Hematopoietic multipotent progenitor cell treated with erythropoietin and hydrocortisone succinate and interleukin-3 and kit ligand, for 17 days (in vitro differentiated cells): ENCODE results near the gene AGBL1.

Experiments used
- DNase-seq: peaks from one replicate; pipeline ENCODE4 v3.0.0-alpha.2; 2015; ENCODE audit warnings: low spot score

Gene AGBL1

GRCh38 chr15:86164232-86164898 lies 84.7 kb downstream of the AGBL1 start:
- no peak for DNase-seq

GRCh38 chr15:86165265-86166211 lies 85.9 kb downstream of the AGBL1 start:
- DNase-seq: no peak

GRCh38 chr15:86167841-86168240 lies 88.2 kb downstream of the AGBL1 start:
- no peak for DNase-seq

- DNase-seq: no peak
Measured at GRCh38 chr15:86178845-86179244, 99.2 kb downstream of the AGBL1 start.

GRCh38 chr15:86183596-86184491 lies 104.2 kb downstream of the AGBL1 start:
- no peak for DNase-seq

- DNase-seq: no peak
Measured at GRCh38 chr15:86193716-86194380, 114.2 kb downstream of the AGBL1 start.

- no peak for DNase-seq
Measured at GRCh38 chr15:86197770-86198169, 118.1 kb downstream of the AGBL1 start.

GRCh38 chr15:86199467-86200145 lies 119.9 kb downstream of the AGBL1 start:
- DNase-seq: no peak

- no peak for DNase-seq
Measured at GRCh38 chr15:86201313-86202008, 121.8 kb downstream of the AGBL1 start.

- no peak for DNase-seq
Measured at GRCh38 chr15:86203462-86203861, 123.8 kb downstream of the AGBL1 start.

- DNase-seq: no peak
Measured at GRCh38 chr15:86205096-86205495, 125.4 kb downstream of the AGBL1 start.

- DNase-seq: no peak
Measured at GRCh38 chr15:86213420-86213819, 133.7 kb downstream of the AGBL1 start.

GRCh38 chr15:86213888-86214287 lies 134.2 kb downstream of the AGBL1 start:
- no peak for DNase-seq

GRCh38 chr15:86221119-86221518 lies 141.4 kb downstream of the AGBL1 start:
- no peak for DNase-seq

- no peak for DNase-seq
Measured at GRCh38 chr15:86229306-86229705, 149.6 kb downstream of the AGBL1 start.

GRCh38 chr15:86229936-86230335 lies 150.3 kb downstream of the AGBL1 start:
- no peak for DNase-seq

- no peak for DNase-seq
Measured at GRCh38 chr15:86231864-86232721, 152.4 kb downstream of the AGBL1 start.

- DNase-seq: no peak
Measured at GRCh38 chr15:86235667-86236066, 156.0 kb downstream of the AGBL1 start.

- no peak for DNase-seq
Measured at GRCh38 chr15:86236356-86237110, 156.9 kb downstream of the AGBL1 start.
